HEK293 (cell line): ENCODE results near the gene AP1S1.

Experiments used
- KLF16 ChIP-seq: fragments of 450-650 bp; formaldehyde crosslinking; IDR thresholded peaks from 2 replicates; pipeline ENCODE4 v1.5.1; 2017; ENCODE audit warnings: missing biosample characterization, missing genetic modification characterization
- MYNN ChIP-seq: fragments of 450-650 bp; formaldehyde crosslinking; IDR thresholded peaks from 2 replicates; pipeline ENCODE4 v1.5.1; 2016; ENCODE audit warnings: missing biosample characterization, missing genetic modification characterization, borderline replicate concordance
- REST ChIP-seq: fragments of 450-650 bp; formaldehyde crosslinking; IDR thresholded peaks from 2 replicates; pipeline ENCODE4 v1.5.1; 2016; ENCODE audit warnings: missing biosample characterization, missing genetic modification characterization
- TRIM28 ChIP-seq: IDR thresholded peaks from 2 replicates; pipeline ENCODE4 v1.6.1; 2011; ENCODE audit warnings: low read length, control low read depth, borderline replicate concordance
- ZBTB21 ChIP-seq: fragments of 450-650 bp; formaldehyde crosslinking; IDR thresholded peaks from 2 replicates; pipeline ENCODE4 v1.5.1; 2017; ENCODE audit warnings: missing biosample characterization, missing genetic modification characterization
- ZBTB48 ChIP-seq: fragments of 450-650 bp; formaldehyde crosslinking; IDR thresholded peaks from 2 replicates; pipeline ENCODE4 v1.5.1; 2016; ENCODE audit warnings: missing biosample characterization, missing genetic modification characterization
- ZBTB8A ChIP-seq: fragments of 450-650 bp; formaldehyde crosslinking; IDR thresholded peaks from 2 replicates; pipeline ENCODE4 v1.5.1; 2016; ENCODE audit warnings: missing biosample characterization, missing genetic modification characterization
- ZNF114 ChIP-seq: fragments of 450-650 bp; formaldehyde crosslinking; IDR thresholded peaks from 2 replicates; pipeline ENCODE4 v1.5.0; 2017; ENCODE audit warnings: missing biosample characterization, missing genetic modification characterization
- ZNF132 ChIP-seq: fragments of 450-650 bp; formaldehyde crosslinking; IDR thresholded peaks from 2 replicates; pipeline ENCODE4 v1.5.1; 2017; ENCODE audit warnings: missing biosample characterization, missing genetic modification characterization, borderline replicate concordance
- ZNF174 ChIP-seq: fragments of 450-650 bp; formaldehyde crosslinking; IDR thresholded peaks from 2 replicates; pipeline ENCODE4 v1.5.0; 2017; ENCODE audit warnings: missing biosample characterization, mild to moderate bottlenecking, missing genetic modification characterization
- ZNF341 ChIP-seq: fragments of 450-650 bp; formaldehyde crosslinking; IDR thresholded peaks from 2 replicates; pipeline ENCODE4; 2016; ENCODE audit warnings: low read depth, missing biosample characterization, missing genetic modification characterization
- ZNF37A ChIP-seq: fragments of 450-650 bp; IDR thresholded peaks from 2 replicates; pipeline ENCODE4 v1.5.1; 2018; ENCODE audit warnings: missing biosample characterization, missing genetic modification characterization
- ZNF394 ChIP-seq: fragments of 450-650 bp; formaldehyde crosslinking; IDR thresholded peaks from 2 replicates; pipeline ENCODE4 v1.5.1; 2016; ENCODE audit warnings: missing biosample characterization, missing genetic modification characterization, mild to moderate bottlenecking, moderate library complexity, borderline replicate concordance
- ZNF596 ChIP-seq: fragments of 450-650 bp; IDR thresholded peaks from 2 replicates; pipeline ENCODE4 v1.5.0; 2018; ENCODE audit warnings: missing biosample characterization, mild to moderate bottlenecking, missing genetic modification characterization, moderate library complexity
- ZNF621 ChIP-seq: fragments of 450-650 bp; formaldehyde crosslinking; IDR thresholded peaks from 2 replicates; pipeline ENCODE4 v1.5.1; 2017; ENCODE audit warnings: missing biosample characterization, missing genetic modification characterization
- ZNF626 ChIP-seq: fragments of 450-650 bp; sonication (Bioruptor Pico); formaldehyde crosslinking; IDR thresholded peaks from 2 replicates; pipeline ENCODE4 v1.5.1; 2018; ENCODE audit warnings: missing biosample characterization, missing genetic modification characterization, inconsistent platforms
- ZNF639 ChIP-seq: fragments of 450-650 bp; formaldehyde crosslinking; IDR thresholded peaks from 2 replicates; pipeline ENCODE4 v1.5.1; 2016; ENCODE audit warnings: missing biosample characterization, missing genetic modification characterization
- ZNF658 ChIP-seq: fragments of 450-650 bp; formaldehyde crosslinking; IDR thresholded peaks from 2 replicates; pipeline ENCODE4; 2016; ENCODE audit warnings: missing biosample characterization, missing genetic modification characterization
- ZNF76 ChIP-seq: fragments of 450-650 bp; formaldehyde crosslinking; IDR thresholded peaks from 2 replicates; pipeline ENCODE4; 2016; ENCODE audit warnings: low read depth, missing biosample characterization, missing genetic modification characterization, borderline replicate concordance
- ZNF768 ChIP-seq: fragments of 450-650 bp; formaldehyde crosslinking; IDR thresholded peaks from 2 replicates; pipeline ENCODE4 v1.5.1; 2018; ENCODE audit warnings: missing biosample characterization, mild to moderate bottlenecking, missing genetic modification characterization
- TF ChIP-seq, protein P1 (sequence below): fragments of 450-650 bp; formaldehyde crosslinking; IDR thresholded peaks from 2 replicates; pipeline ENCODE4 v1.5.1; 2016; ENCODE audit warnings: missing biosample characterization, missing genetic modification characterization
- TF ChIP-seq, protein P2 (sequence below): fragments of 450-650 bp; formaldehyde crosslinking; IDR thresholded peaks from 2 replicates; pipeline ENCODE4 v1.5.1; 2016; ENCODE audit warnings: missing biosample characterization, missing genetic modification characterization
- TF ChIP-seq, protein P3 (sequence below): fragments of 450-650 bp; formaldehyde crosslinking; IDR thresholded peaks from 2 replicates; pipeline ENCODE4 v1.5.1; 2016; ENCODE audit warnings: missing biosample characterization, missing genetic modification characterization
- TF ChIP-seq, protein P4 (sequence below): fragments of 450-650 bp; formaldehyde crosslinking; IDR thresholded peaks from 2 replicates; pipeline ENCODE4 v1.5.1; 2016; ENCODE audit warnings: missing biosample characterization, missing genetic modification characterization, borderline replicate concordance

The AP1S1 gene

DNA sequence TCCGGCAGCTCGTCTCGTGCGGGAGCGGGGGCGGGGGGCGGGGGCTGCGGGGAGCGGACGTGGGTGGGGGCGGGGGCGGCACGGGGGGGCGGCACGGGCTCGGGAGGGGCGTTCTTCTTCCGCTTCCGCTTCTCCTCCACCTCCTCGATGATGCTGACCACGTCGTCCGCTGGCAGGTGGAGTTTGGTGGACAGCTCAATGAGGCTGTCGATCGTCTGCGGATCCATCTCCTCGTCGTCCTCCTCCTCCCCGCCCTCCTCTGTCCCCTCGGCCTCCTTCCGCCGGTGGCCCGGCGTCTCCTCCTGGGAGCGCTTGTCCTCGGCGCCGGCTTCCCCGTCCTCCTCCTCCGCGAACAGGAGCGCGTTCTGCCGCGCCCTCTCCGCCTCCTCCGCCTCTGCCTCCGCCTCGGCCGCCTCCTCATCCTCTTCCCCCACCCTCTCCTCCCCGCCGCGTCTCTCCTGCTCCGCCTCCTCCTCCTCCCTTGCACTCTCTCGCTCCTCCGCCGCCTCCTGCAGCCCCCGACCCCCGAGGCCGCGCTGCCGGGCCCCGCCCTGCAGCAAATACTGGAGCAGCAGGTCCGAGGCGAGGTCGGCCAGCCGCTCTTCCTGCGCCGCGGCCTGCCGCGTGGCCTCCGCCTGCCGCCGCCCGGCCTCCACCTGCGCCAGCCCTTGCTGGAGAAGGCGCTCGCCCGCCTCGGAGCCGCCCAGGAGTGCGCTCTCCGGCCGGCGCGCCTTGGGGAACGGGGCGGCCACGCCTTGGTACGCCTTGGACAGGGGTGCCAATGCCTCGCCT is 9.2 kb downstream of the AP1S1 start (continued):
- TF ChIP-seq, protein P1, sequence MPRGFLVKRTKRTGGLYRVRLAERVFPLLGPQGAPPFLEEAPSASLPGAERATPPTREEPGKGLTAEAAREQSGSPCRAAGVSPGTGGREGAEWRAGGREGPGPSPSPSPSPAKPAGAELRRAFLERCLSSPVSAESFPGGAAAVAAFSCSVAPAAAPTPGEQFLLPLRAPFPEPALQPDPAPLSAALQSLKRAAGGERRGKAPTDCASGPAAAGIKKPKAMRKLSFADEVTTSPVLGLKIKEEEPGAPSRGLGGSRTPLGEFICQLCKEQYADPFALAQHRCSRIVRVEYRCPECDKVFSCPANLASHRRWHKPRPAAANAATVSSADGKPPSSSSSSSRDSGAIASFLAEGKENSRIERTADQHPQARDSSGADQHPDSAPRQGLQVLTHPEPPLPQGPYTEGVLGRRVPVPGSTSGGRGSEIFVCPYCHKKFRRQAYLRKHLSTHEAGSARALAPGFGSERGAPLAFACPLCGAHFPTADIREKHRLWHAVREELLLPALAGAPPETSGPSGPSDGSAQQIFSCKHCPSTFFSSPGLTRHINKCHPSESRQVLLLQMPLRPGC (tag by site-specific recombination): peak; percentile 54; the same call in 1 of the 2 replicates
- no peak for TF ChIP-seq ZNF658 (tag by site-specific recombination)
- TF ChIP-seq, protein P2, sequence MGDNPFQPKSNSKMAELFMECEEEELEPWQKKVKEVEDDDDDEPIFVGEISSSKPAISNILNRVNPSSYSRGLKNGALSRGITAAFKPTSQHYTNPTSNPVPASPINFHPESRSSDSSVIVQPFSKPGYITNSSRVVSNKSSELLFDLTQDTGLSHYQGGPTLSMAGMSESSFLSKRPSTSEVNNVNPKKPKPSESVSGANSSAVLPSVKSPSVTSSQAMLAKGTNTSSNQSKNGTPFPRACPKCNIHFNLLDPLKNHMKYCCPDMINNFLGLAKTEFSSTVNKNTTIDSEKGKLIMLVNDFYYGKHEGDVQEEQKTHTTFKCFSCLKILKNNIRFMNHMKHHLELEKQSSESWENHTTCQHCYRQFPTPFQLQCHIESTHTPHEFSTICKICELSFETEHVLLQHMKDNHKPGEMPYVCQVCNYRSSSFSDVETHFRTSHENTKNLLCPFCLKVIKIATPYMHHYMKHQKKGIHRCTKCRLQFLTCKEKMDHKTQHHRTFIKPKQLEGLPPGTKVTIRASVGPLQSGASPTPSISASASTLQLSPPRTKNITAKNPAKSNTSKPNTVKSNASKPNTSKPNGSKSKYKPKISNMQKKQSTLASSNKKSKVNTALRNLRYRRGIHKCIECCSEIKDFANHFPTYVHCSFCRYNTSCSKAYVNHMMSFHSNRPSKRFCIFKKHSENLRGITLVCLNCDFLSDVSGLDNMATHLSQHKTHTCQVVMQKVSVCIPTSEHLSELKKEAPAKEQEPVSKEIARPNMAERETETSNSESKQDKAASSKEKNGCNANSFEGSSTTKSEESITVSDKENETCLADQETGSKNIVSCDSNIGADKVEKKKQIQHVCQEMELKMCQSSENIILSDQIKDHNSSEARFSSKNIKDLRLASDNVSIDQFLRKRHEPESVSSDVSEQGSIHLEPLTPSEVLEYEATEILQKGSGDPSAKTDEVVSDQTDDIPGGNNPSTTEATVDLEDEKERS: no peak
- no peak for TF ChIP-seq ZNF114 (tag by site-specific recombination)
- peak; percentile 35; the same call in 1 of the 2 replicates for TF ChIP-seq ZBTB21
- TF ChIP-seq ZBTB48 (tag by site-specific recombination): peak; percentile 41; the same call in 1 of the 2 replicates
- TF ChIP-seq ZNF174 (tag by site-specific recombination): no peak
- no peak for TF ChIP-seq ZNF394 (tag by site-specific recombination)
- no peak for TF ChIP-seq ZNF639 (tag by site-specific recombination)
- no peak for TF ChIP-seq ZNF596 (tag by site-specific recombination)
- TF ChIP-seq ZNF37A: no peak
- no peak for TF ChIP-seq ZNF76 (tag by site-specific recombination)
- TF ChIP-seq REST (tag by site-specific recombination): peak; percentile 80
- TF ChIP-seq, protein P3, sequence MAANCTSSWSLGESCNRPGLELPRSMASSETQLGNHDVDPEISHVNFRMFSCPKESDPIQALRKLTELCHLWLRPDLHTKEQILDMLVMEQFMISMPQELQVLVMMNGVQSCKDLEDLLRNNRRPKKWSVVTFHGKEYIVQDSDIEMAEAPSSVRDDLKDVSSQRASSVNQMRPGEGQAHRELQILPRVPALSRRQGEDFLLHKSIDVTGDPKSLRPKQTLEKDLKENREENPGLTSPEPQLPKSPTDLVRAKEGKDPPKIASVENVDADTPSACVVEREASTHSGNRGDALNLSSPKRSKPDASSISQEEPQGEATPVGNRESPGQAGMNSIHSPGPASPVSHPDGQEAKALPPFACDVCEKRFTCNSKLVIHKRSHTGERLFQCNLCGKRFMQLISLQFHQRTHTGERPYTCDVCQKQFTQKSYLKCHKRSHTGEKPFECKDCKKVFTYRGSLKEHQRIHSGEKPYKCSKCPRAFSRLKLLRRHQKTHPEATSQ (tag by site-specific recombination): peak; percentile 84
- peak; percentile 53 for TF ChIP-seq ZBTB8A
- no peak; the same call in 1 of the 2 replicates for TF ChIP-seq MYNN (tag by site-specific recombination)
- no peak for TF ChIP-seq TRIM28
- no peak for TF ChIP-seq ZNF621 (tag by site-specific recombination)
- no peak; the same call in none of the 2 replicates for TF ChIP-seq ZNF341 (tag by site-specific recombination)
- TF ChIP-seq ZNF768 (tag by site-specific recombination): no peak; the same call in 1 of the 2 replicates
- TF ChIP-seq KLF16 (tag by site-specific recombination): peak; percentile 84; the same call in 1 of the 2 replicates
- TF ChIP-seq ZNF626 (tag by site-specific recombination): no peak
- TF ChIP-seq, protein P4, sequence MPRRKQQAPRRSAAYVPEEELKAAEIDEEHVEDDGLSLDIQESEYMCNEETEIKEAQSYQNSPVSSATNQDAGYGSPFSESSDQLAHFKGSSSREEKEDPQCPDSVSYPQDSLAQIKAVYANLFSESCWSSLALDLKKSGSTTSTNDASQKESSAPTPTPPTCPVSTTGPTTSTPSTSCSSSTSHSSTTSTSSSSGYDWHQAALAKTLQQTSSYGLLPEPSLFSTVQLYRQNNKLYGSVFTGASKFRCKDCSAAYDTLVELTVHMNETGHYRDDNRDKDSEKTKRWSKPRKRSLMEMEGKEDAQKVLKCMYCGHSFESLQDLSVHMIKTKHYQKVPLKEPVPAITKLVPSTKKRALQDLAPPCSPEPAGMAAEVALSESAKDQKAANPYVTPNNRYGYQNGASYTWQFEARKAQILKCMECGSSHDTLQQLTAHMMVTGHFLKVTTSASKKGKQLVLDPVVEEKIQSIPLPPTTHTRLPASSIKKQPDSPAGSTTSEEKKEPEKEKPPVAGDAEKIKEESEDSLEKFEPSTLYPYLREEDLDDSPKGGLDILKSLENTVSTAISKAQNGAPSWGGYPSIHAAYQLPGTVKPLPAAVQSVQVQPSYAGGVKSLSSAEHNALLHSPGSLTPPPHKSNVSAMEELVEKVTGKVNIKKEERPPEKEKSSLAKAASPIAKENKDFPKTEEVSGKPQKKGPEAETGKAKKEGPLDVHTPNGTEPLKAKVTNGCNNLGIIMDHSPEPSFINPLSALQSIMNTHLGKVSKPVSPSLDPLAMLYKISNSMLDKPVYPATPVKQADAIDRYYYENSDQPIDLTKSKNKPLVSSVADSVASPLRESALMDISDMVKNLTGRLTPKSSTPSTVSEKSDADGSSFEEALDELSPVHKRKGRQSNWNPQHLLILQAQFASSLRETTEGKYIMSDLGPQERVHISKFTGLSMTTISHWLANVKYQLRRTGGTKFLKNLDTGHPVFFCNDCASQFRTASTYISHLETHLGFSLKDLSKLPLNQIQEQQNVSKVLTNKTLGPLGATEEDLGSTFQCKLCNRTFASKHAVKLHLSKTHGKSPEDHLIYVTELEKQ (tag by site-specific recombination): peak; percentile 25; the same call in 1 of the 2 replicates
- no peak for TF ChIP-seq ZNF132
